ENCODE results near the gene MYO1C. TPM values are rescaled to one million over a fixed set of nuclear protein-coding genes. Genes with fewer than 3 reads are reported as not detected.

Gene MYO1C
- total and polyA plus RNA-seq, 2 experiments from 2014 or later: 76.8 to 85.3 TPM

DNA sequence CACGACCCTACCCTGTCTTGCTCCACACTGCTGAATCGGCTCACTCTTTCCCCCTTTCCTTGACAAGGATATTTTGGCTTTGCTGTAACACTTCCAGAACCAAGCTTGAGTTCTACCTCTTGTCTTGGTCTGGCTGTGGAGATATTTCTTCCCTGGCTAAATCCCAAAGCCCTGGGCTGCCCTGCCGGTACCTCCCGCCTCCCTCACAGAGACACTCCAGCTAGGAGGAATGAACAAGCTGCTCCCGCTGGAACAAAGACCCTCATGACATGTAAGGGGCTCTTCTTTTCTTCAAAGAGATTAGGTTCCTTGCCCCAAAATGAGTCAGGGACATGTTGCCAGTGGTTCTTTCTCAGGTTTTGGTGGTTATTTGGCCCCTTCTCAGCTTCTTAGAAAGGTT lies 13.1 kb upstream of the MYO1C start:
- H3K36me3 ChIP-seq (replicated peaks; ENCODE audit: insufficient read depth, low read depth): no peaks in the 10 kb centered on the region
- no peak for DNase-seq (ENCODE audit: low spot score)
- no peak overlapping the region for H3K4me3 ChIP-seq
- TF ChIP-seq EZH2 (IDR thresholded peaks at IDR 0.05; ENCODE audit: borderline replicate concordance): no peak
- no peak overlapping the region for H2AFZ ChIP-seq
- H3K4me2 ChIP-seq: no peak overlapping the region
- H3K9me2 ChIP-seq (replicated peaks; ENCODE audit: insufficient read depth): no peaks in the 10 kb centered on the region
- H3K9me3 ChIP-seq (ENCODE audit: low read depth): no peaks in the 10 kb centered on the region
- no peaks in the 10 kb centered on the region for H3K27me3 ChIP-seq
- H4K20me1 ChIP-seq (ENCODE audit: insufficient read depth, poor library complexity, severe bottlenecking): no peaks in the 10 kb centered on the region
- no peaks in the 10 kb centered on the region for H3K4me1 ChIP-seq (ENCODE audit: insufficient read depth)
- no peaks in the 10 kb centered on the region for H3K79me2 ChIP-seq
- WGBS (ENCODE audit: low lambda C conversion rate, missing lambda C conversion rate): 95% methylated on average over 5 of the region's 5 CpGs
- H3K27ac ChIP-seq: no peak overlapping the region

DNA sequence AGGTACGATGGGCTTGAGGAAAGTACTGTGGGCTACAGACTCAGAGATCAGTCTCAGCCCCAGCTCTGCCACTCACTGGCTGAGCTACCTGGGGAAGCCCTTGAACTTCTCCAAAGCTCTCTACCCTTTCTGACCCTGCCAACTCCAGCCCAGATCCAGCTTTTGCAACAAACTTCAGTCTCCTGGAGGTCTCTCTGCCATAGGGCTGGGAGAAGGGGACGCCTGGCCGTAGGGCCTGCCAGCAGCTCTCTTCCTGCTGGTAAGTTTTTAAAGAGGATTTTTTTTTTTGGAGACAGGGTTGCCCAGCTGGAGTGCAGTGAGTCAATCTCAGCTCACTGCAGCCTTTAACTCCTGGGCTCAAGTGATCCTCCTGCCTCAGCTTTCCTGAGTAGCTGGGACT lies 12.4 kb upstream of the MYO1C start:
- no peak overlapping the region for H2AFZ ChIP-seq
- H3K4me3 ChIP-seq: no peak overlapping the region
- H3K9me3 ChIP-seq (ENCODE audit: low read depth): no peaks in the 10 kb centered on the region
- no peak overlapping the region for H3K27ac ChIP-seq
- TF ChIP-seq EZH2phosphoT487 (IDR thresholded peaks at IDR 0.05; ENCODE audit: low read depth, severe bottlenecking, unreplicated experiment) (no peak), EZH2 (IDR thresholded peaks at IDR 0.05; ENCODE audit: borderline replicate concordance) (no peak)
- TF ChIP-seq, protein P1, sequence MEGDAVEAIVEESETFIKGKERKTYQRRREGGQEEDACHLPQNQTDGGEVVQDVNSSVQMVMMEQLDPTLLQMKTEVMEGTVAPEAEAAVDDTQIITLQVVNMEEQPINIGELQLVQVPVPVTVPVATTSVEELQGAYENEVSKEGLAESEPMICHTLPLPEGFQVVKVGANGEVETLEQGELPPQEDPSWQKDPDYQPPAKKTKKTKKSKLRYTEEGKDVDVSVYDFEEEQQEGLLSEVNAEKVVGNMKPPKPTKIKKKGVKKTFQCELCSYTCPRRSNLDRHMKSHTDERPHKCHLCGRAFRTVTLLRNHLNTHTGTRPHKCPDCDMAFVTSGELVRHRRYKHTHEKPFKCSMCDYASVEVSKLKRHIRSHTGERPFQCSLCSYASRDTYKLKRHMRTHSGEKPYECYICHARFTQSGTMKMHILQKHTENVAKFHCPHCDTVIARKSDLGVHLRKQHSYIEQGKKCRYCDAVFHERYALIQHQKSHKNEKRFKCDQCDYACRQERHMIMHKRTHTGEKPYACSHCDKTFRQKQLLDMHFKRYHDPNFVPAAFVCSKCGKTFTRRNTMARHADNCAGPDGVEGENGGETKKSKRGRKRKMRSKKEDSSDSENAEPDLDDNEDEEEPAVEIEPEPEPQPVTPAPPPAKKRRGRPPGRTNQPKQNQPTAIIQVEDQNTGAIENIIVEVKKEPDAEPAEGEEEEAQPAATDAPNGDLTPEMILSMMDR (IDR thresholded peaks at IDR 0.05; ENCODE audit: poor library complexity): no peak
- no peaks in the 10 kb centered on the region for H3K79me2 ChIP-seq
- H3K9me2 ChIP-seq (replicated peaks; ENCODE audit: insufficient read depth): no peaks in the 10 kb centered on the region
- no peaks in the 10 kb centered on the region for H4K20me1 ChIP-seq (ENCODE audit: insufficient read depth, poor library complexity, severe bottlenecking)
- DNase-seq (ENCODE audit: low spot score): no peak
- no peaks in the 10 kb centered on the region for H3K4me1 ChIP-seq (ENCODE audit: insufficient read depth)
- H3K36me3 ChIP-seq (replicated peaks; ENCODE audit: insufficient read depth, low read depth): no peaks in the 10 kb centered on the region
- 93% methylated on average over 3 of the region's 3 CpGs for WGBS (ENCODE audit: low lambda C conversion rate, missing lambda C conversion rate)
- no peak overlapping the region for H3K4me2 ChIP-seq
- no peaks in the 10 kb centered on the region for H3K27me3 ChIP-seq

DNA sequence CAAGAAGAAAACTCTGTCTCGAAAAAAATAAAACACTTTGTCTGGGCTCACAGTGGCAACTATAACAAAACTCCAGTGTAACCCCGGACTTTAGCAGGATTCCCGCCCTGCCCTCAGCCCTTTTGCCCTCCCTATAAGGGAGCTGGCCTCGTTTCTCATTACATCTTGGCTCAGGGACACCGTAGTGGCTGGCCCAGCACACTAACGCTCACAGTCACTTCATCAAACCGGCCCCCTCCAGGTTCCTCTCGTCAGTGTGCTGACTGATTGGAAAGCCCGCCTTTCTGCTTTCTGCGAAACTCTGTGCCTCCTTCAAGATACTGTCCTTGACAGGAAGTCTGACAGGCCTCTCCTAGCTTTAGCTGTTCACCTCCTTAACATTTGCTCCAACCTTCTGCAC lies 11.2 kb upstream of the MYO1C start:
- H3K4me3 ChIP-seq: no peak overlapping the region
- H3K4me2 ChIP-seq: no peak overlapping the region
- H2AFZ ChIP-seq: no peak overlapping the region
- H3K79me2 ChIP-seq: no peaks in the 10 kb centered on the region
- no peak overlapping the region for H3K27ac ChIP-seq
- H3K9me2 ChIP-seq (replicated peaks; ENCODE audit: insufficient read depth): no peaks in the 10 kb centered on the region
- WGBS (ENCODE audit: low lambda C conversion rate, missing lambda C conversion rate): 84% methylated on average over 10 of the region's 10 CpGs
- H3K36me3 ChIP-seq (replicated peaks; ENCODE audit: insufficient read depth, low read depth): no peaks in the 10 kb centered on the region
- no peaks in the 10 kb centered on the region for H3K27me3 ChIP-seq
- no peaks in the 10 kb centered on the region for H4K20me1 ChIP-seq (ENCODE audit: insufficient read depth, poor library complexity, severe bottlenecking)
- no peaks in the 10 kb centered on the region for H3K4me1 ChIP-seq (ENCODE audit: insufficient read depth)
- H3K9me3 ChIP-seq (ENCODE audit: low read depth): no peaks in the 10 kb centered on the region
- no peak for TF ChIP-seq EZH2 (IDR thresholded peaks at IDR 0.05; ENCODE audit: borderline replicate concordance)
- TF ChIP-seq, protein P1 (IDR thresholded peaks at IDR 0.05; ENCODE audit: poor library complexity): no peak
- no peak for TF ChIP-seq EZH2phosphoT487 (IDR thresholded peaks at IDR 0.05; ENCODE audit: low read depth, severe bottlenecking, unreplicated experiment)
- DNase-seq (ENCODE audit: low spot score): no peak

DNA sequence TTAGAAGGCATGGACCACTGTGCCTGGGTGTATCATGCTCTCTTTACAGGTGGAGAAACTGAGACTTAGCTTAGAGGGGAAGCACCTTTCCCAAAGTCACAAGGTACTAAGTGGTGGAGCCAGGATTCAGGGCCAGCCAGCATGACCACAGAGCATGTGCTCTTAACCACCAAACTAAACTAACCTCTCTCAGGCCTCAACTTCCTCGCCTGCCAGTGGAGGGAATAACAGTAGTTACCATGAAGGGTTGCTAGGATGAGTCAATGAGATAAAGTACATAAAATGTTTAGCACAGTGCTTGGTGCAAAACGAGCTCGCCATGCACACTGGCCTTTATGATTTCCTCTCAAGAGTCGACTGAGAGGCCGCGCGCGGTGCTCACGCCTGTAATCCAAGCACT lies 6.4 kb upstream of the MYO1C start:
- no peaks in the 10 kb centered on the region for H3K9me2 ChIP-seq (replicated peaks; ENCODE audit: insufficient read depth)
- no peaks in the 10 kb centered on the region for H3K4me1 ChIP-seq (ENCODE audit: insufficient read depth)
- DNase-seq (ENCODE audit: low spot score): no peak
- H3K27ac ChIP-seq: peak overlapping the region; percentile 18
- H3K36me3 ChIP-seq (replicated peaks; ENCODE audit: insufficient read depth, low read depth): no peaks in the 10 kb centered on the region
- TF ChIP-seq EZH2 (IDR thresholded peaks at IDR 0.05; ENCODE audit: borderline replicate concordance) (no peak), EZH2phosphoT487 (IDR thresholded peaks at IDR 0.05; ENCODE audit: low read depth, severe bottlenecking, unreplicated experiment) (no peak)
- TF ChIP-seq, protein P1 (IDR thresholded peaks at IDR 0.05; ENCODE audit: poor library complexity): no peak
- 66% methylated on average over 9 of the region's 9 CpGs for WGBS (ENCODE audit: low lambda C conversion rate, missing lambda C conversion rate)
- H3K4me2 ChIP-seq: no peak overlapping the region
- no peaks in the 10 kb centered on the region for H3K9me3 ChIP-seq (ENCODE audit: low read depth)
- no peaks in the 10 kb centered on the region for H3K79me2 ChIP-seq
- H3K4me3 ChIP-seq: no peak overlapping the region
- no peaks in the 10 kb centered on the region for H4K20me1 ChIP-seq (ENCODE audit: insufficient read depth, poor library complexity, severe bottlenecking)
- H3K27me3 ChIP-seq: no peaks in the 10 kb centered on the region
- no peak overlapping the region for H2AFZ ChIP-seq

All from hepatocyte (in vitro differentiated cells).